Stimulated activated CD8-positive, alpha-beta memory T cell treated with anti-CD3 and anti-CD28 coated beads, Interleukin-2, amount 100 ng/mL, for 1 hour (primary cell): Measurements from ENCODE around the gene ZDHHC11B.
"Not testable (repeated sequence)": the region's sequence is repeated elsewhere in the genome, so short reads cannot be mapped to it uniquely, and the experiment has no call there.

Experiments used
- DNase-seq, 2 donors: peaks; one replicate each; pipeline ENCODE4 v3.0.0-alpha.2; 2020; ENCODE audit warnings: low read depth in 2 of 2

Gene ZDHHC11B

GRCh38 chr5:685262-686171 lies 99.0 kb downstream of the ZDHHC11B start:
- no peak for DNase-seq

DNA sequence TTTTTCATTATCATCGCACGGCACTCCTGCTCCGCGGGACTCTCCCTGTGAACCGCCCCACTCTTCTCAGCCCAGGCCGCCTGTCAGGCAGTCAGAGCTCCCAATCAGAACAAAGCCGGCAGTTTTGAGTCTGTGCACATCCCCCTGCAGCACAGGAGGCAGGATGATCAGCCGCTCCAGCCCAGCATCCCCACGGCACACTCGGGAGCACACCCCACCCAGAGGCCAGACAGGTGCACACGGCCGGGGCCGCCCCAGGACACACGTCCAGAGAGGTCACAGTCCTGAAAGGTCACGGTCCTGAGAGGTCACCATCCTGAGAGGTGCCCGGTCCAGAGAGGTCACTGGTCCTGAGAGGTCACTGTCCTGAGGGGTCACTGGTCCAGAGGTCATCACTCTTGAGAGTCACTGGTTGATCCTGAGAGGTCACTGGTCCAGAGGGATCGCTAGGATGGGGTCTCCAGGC lies 99.7 kb downstream of the ZDHHC11B start:
- no peak for DNase-seq

- no peak for DNase-seq
Measured at GRCh38 chr5:683551-684481, 100.7 kb downstream of the ZDHHC11B start.

DNA sequence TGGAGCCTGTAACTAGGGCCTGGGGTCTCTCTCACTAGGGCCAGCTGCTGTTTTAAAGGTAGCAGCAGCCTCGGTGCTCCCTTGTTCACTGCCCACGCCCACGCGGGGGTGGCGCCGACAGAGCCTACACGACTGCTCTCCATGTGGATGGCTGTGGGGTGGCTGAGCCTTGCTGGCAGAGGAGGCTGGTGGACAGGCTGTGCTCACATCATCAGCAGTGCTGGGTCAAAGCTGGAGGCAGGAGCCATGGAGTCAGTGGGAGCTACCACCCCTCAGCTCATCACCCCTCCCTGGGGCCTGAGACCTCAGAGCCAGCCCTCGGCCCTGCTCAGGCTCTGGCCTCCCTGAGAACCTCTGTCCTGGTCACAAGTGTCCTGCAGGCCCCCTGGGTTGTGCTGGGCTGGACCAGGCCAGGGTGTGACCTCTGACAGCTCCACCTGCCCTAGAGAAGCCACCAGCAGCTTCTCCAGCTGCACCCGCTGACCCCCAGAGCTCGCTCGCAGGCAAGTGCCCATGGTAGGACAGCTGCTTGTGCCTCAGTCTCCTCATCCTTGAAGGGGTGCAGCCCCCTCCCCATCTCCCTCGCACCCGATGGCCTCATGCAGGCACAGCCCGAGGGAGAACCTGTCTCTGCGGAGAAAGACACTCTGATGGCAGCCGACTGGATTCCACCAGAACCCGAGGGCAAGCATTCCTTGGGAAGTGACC lies 101.7 kb downstream of the ZDHHC11B start:
- DNase-seq = not testable (repeated sequence)

GRCh38 chr5:682216-682615 lies 102.3 kb downstream of the ZDHHC11B start:
- DNase-seq = not testable (repeated sequence)

GRCh38 chr5:681317-682191 lies 103.0 kb downstream of the ZDHHC11B start:
- not testable (repeated sequence) for DNase-seq

DNA sequence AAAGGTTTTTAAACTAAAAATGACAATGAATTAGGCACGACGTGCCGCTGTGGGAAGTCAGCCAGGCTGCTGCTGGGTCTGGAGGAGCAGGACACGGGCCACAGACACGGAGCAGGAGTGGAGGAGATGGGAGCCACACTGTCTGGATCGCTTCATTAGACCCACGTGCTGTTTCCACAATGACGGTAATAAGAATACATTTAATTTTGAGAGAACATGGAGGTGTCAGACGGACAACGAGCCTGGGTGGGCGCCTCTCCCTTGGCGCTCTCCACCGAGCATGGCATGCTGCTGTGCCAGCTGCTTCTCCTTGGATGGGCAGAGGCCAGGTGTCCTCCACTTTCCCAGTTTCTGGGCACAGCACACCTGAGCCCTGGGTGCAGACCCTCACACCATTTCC lies 103.7 kb downstream of the ZDHHC11B start:
- DNase-seq = not testable (repeated sequence)

DNA sequence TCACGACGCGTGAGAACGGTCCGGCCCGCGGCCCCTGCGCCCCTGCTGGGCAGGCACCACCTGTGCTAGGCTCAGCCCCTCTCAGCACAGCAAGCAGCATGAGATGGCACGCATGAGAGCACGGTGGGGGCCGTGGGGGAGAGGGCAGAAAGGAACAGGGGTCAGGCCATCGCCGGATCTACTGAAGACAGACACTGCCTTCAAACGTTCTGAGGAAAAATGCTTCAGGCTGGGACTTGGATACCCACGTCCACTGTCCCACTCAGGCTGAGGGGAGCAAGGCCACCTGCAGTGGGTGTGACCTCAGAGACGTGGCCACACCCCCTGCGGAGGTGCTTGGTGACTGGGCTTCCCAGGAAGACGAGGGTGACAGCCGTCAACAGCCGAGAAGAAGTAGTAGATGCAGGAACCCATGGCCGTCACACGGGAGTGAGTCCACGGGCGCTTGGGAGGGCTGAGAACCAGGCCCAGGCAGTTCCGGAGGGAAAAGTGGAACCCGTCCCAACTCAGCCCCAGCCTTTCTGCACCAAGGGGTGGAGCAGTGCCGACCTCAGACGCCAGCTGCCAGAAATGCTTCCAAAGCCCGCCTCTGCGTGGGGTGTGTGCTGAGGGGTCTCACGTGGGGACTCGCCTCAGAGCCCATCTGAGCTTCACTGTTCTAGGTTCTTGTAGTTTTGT lies 104.3 kb downstream of the ZDHHC11B start:
- not testable (repeated sequence) for DNase-seq

DNA sequence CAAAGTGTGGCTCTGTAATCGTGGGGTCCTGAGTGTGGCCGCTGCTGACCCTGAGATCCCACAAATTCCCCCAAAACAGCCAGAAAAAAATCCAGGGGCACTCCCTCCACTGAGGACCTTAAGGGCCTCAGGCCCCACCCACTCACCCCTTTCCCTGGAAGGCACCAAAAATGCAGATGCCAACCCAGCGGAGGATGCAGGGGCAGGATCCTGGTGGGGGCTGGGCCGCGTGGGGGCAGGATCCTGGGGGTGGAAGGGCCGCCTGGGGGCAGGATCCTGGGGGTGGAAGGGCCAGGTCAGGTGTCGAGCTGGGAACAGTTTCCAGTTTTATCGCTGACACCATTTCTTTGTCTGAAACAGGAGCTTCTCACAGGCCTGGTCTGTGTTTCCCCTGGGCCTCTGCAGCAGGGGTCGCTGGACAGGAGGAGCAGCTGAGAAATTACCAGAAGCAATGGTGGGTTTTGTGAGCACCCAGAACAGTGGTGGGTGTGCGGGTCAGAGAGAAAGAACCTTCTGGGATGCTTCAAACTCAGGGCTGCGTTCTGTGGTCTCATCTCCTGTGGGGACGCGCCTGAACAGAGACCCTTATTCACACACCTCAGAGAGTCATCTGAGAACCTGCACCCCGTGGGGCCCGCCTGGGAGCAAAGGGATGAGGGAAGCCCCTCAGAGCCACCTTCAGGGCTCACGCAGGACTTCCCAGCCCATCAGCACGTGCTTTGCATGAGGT lies 105.2 kb downstream of the ZDHHC11B start:
- DNase-seq = not testable (repeated sequence)

DNA sequence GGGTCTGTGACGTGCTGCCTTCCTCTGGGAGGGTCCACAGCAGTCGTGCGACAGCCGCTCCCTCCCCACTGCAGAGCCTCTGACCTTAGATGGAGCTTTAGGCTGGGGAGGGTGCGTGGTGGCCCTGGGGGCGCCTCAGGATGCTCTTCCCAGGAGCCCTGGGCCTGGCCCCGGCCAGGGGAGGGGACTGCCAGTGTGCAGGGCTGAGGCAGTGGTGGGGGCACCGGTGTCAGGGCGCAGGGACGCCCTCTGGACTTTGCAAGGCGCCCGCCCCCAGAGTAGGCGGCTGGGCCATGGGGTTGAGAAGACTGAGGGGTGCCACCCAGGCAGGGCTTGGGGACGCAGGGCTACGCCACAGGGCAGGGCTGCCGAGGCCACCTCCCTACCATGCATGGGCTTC lies 106.0 kb downstream of the ZDHHC11B start:
- not testable (repeated sequence) for DNase-seq

GRCh38 chr5:677131-678101 lies 107.1 kb downstream of the ZDHHC11B start:
- no peak for DNase-seq

- DNase-seq = no peak
Measured at GRCh38 chr5:676699-677076, 107.8 kb downstream of the ZDHHC11B start.

- DNase-seq = no peak
Measured at GRCh38 chr5:675871-676698, 108.4 kb downstream of the ZDHHC11B start.

GRCh38 chr5:675111-675870 lies 109.2 kb downstream of the ZDHHC11B start:
- DNase-seq = no peak

- DNase-seq = no peak
Measured at GRCh38 chr5:674630-675011, 109.9 kb downstream of the ZDHHC11B start.

GRCh38 chr5:673831-674629 lies 110.5 kb downstream of the ZDHHC11B start:
- DNase-seq = no peak
